ENCODE results near the gene NXPH3.

NXPH3 gene

GRCh38 chr17:49577650-49577934 lies 1.9 kb downstream of the NXPH3 start:
- no peak for FAIRE-seq
- no peak for TF ChIP-seq CTCF (IDR thresholded peaks at IDR 0.05; ENCODE audit: insufficient read depth, missing control alignments)
- DNase-seq (ENCODE audit: insufficient read length, low spot score), result no peak

GRCh38 chr17:49577963-49578362 lies 2.3 kb downstream of the NXPH3 start:
- FAIRE-seq, result no peak
- DNase-seq (ENCODE audit: insufficient read length, low spot score), result no peak
- TF ChIP-seq CTCF (IDR thresholded peaks at IDR 0.05; ENCODE audit: insufficient read depth, missing control alignments), result no peak

GRCh38 chr17:49578414-49578813 lies 2.7 kb downstream of the NXPH3 start:
- TF ChIP-seq CTCF (IDR thresholded peaks at IDR 0.05; ENCODE audit: insufficient read depth, missing control alignments), result no peak
- no peak for FAIRE-seq
- DNase-seq (ENCODE audit: insufficient read length, low spot score), result no peak

GRCh38 chr17:49578952-49579500 lies 3.4 kb downstream of the NXPH3 start:
- DNase-seq (ENCODE audit: insufficient read length, low spot score) (no peak), FAIRE-seq (no peak)
- no peak for TF ChIP-seq CTCF (IDR thresholded peaks at IDR 0.05; ENCODE audit: insufficient read depth, missing control alignments)

GRCh38 chr17:49579522-49579921 lies 3.9 kb downstream of the NXPH3 start:
- no peak for DNase-seq (ENCODE audit: insufficient read length, low spot score)
- no peak for TF ChIP-seq CTCF (IDR thresholded peaks at IDR 0.05; ENCODE audit: insufficient read depth, missing control alignments)
- FAIRE-seq, result no peak

- FAIRE-seq (no peak), DNase-seq (ENCODE audit: insufficient read length, low spot score) (no peak)
- TF ChIP-seq CTCF (IDR thresholded peaks at IDR 0.05; ENCODE audit: insufficient read depth, missing control alignments), result no peak
Measured at GRCh38 chr17:49580055-49580721, 4.5 kb downstream of the NXPH3 start.

GRCh38 chr17:49580981-49581647 lies 5.4 kb downstream of the NXPH3 start:
- no peak for DNase-seq (ENCODE audit: insufficient read length, low spot score)
- FAIRE-seq, result no peak
- no peak for TF ChIP-seq CTCF (IDR thresholded peaks at IDR 0.05; ENCODE audit: insufficient read depth, missing control alignments)
